Stimulated activated CD8-positive, alpha-beta memory T cell treated with anti-CD3 and anti-CD28 coated beads, Interleukin-2, amount 100 ng/mL, for 1 hour (primary cell): ENCODE data around the gene TNIK.
A peak's percentile ranks its signal among the peaks of the same experiment; 100 is the strongest.

ENCODE experiments used
- DNase-seq, 2 donors: peaks; one replicate each; pipeline ENCODE4 v3.0.0-alpha.2; 2020; ENCODE audit warnings: low read depth in 2 of 2

The TNIK gene

GRCh38 chr3:171459942-171460724, at the start of gene TNIK:
Gene TNIK (minus strand): TSS chr3:171460405. CDS start chr3:171460063, 342 bp downstream.
- peak; percentile 80 to 87 for DNase-seq

DNA sequence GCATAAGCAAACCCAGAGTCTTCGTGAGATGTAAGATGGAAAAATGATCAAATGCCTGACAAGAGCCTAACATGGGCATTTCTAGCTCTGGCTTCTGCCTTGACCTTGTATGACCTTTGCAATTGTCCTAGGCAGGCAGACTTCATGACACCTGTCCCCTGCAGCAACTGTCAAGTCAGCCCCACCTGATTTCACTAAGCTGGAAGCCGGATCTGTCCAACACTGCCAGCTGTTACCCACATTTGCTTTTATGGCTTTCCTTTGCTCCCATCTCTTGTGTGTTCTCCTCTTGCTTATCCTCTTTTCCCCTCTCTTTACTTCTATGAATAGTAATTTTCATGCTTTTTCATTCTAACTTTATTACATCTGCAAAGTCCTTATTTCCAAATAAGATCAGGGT, 48.5 kb upstream of the TNIK start:
- DNase-seq, result no peak

- no peak for DNase-seq
Measured at GRCh38 chr3:171508206-171508605, 48.0 kb upstream of the TNIK start.

- DNase-seq, result no peak
Measured at GRCh38 chr3:171506743-171507319, 46.6 kb upstream of the TNIK start.

- no peak for DNase-seq
Measured at GRCh38 chr3:171505822-171506333, 45.7 kb upstream of the TNIK start.

- no peak for DNase-seq
Measured at GRCh38 chr3:171504376-171504775, 44.2 kb upstream of the TNIK start.

- DNase-seq, result no peak
Measured at GRCh38 chr3:171503817-171504216, 43.6 kb upstream of the TNIK start.

- DNase-seq, result no peak
Measured at GRCh38 chr3:171498921-171499320, 38.7 kb upstream of the TNIK start.

DNA sequence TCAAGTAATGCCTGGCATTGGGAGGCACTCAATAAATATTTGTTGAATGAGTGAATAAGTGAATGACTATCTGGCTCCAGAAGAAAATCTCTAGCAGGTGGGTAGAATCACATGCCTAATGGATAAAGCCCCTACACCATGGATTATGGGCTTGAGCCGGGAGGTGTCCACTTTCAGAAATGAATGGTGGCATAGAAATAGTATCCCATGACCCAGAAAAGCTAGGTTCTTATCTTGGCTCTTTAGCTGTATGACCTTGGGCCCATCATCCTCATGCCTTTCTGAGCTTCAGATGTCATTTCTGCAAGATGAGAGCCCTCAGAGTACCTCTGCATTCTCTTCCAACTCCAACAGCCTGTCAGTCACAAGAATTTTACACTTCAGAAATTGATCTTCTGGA, 37.3 kb upstream of the TNIK start:
- DNase-seq, result no peak

GRCh38 chr3:171495413-171495812, 35.2 kb upstream of the TNIK start:
- DNase-seq, result no peak

- DNase-seq, result no peak
Measured at GRCh38 chr3:171494457-171495109, 34.4 kb upstream of the TNIK start.

DNA sequence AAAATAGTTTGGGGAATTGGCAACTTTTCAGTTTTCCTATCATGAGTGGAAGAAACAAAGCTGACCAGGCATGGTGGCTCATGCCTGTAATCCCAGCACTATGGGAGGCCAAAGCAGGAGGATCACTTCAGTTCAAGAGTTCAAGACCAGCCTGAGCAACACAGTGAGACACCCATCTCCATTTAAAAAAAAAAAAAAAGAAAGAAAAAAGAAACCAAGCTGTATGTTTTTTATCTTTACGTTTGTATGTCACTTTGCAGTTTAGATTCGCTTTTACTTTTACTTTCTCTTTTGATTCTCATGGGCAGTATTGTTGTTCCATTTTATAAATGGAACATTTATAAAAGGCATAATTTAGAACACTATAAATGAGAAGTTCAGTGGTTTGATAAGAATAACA, 31.2 kb upstream of the TNIK start:
- no peak for DNase-seq

- no peak for DNase-seq
Measured at GRCh38 chr3:171490901-171491300, 30.7 kb upstream of the TNIK start.

GRCh38 chr3:171489348-171489747, 29.1 kb upstream of the TNIK start:
- DNase-seq, result no peak

- DNase-seq, result no peak
Measured at GRCh38 chr3:171488479-171488878, 28.3 kb upstream of the TNIK start.

- no peak for DNase-seq
Measured at GRCh38 chr3:171487382-171487781, 27.2 kb upstream of the TNIK start.

DNA sequence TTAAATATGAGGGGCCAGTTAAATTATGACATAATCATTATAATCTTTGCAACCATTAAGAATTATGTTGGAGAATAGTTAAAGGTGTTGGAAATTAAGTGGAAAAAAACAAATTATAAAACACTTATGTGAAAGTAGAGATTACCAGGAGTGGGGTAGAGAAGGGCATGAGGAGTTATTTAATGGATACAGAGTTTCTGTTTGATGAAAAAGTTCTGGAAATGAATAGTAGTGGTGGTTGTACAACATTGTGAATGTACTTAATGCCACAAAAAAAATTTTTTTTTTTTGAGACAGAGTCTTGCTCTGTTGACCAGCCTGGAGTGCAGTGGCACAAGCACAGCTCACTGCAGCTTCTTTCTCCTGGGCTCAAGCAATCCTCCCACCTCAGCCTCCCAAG, 25.1 kb upstream of the TNIK start:
- no peak for DNase-seq

GRCh38 chr3:171481011-171481410, 20.8 kb upstream of the TNIK start:
- DNase-seq, result no peak

- no peak for DNase-seq
Measured at GRCh38 chr3:171480526-171480925, 20.3 kb upstream of the TNIK start.

DNA sequence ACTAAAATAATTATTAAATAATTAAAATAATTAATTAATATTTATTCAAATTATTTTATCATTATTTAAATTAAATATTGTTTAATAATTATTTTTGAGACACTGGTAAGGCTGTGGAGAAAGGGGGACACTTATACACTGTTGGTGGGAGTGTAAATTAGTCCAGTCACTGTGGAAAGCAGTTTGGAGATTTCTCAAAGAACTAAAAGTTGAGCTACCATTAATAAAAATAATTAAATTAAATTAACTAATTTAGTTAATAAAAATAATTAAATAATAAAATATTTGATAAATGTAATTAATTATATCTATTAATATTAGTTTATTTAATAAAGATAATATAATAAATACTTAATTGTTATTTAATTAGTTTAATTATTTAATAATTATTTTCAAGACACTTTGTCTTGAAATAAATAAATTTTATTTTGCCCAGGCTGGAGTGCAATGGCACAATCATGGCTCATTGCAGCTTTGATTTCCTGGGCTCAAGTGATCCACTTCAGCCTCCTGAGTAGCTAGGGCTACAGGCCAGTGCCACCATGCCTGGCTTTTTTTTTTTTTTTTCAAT, 16.4 kb upstream of the TNIK start:
- no peak for DNase-seq

DNA sequence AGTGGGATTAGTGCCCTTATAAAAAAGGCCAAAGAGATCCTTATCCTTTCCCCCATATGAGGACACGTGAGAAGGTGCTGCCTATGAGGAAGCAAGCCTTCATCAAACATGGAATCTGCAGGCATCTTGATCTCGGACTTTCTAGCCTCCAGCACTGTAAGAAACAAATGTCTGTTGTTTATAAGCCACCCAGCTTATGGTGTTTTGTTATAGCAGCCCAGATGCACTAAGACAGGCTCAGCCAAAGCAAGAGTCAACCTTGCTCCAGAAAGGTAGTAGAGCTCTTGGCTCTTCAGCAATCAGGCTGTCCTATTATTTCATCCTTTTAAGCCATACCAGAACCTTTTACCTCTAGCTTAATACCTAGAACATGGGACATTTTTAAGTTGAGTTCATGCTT, 12.3 kb upstream of the TNIK start:
- no peak for DNase-seq

DNA sequence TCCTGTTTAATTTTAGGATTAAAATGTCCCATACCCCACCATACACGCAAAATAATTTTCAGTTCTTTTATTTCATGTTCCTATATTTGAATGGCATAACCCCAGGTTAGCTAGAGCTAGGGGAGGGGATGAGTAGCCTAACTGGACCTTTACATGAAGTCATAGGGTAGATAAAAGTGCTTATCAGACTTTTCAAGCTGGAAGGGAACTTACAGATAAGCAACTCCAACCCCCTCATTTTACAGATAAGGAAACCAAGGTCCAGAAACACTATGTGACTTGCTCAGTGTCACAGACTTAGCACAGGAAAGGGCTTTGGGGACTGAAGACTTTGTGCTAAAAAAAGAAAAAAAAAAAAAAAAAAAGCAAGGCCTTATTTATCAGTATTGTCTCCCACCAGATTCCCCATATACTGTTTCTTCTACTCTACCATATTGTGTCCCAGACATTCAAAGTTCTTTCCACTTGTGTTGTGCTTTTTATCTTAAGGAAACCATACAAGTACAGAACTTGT, 10.6 kb upstream of the TNIK start:
- no peak for DNase-seq
